LNCaP clone FGC (cell line): ENCODE data around the gene TP53RK.

Experiments used
- DNase-seq: peaks from one replicate; pipeline ENCODE4 v3.0.0-alpha.2; 2011; ENCODE audit warnings: low read depth
- H3K4me3 ChIP-seq: 2 replicates; pipeline ENCODE4 v1.5.1; 2011; ENCODE audit warnings: mild to moderate bottlenecking, low read depth, low read length, control low read depth
- TF ChIP-seq, protein P1 (sequence below): IDR thresholded peaks from 2 replicates; pipeline ENCODE4 v1.5.1; 2012; ENCODE audit warnings: mild to moderate bottlenecking; ENCODE audit not compliant: control insufficient read depth, insufficient read depth; ENCODE audit errors: extremely low read depth

Gene TP53RK

DNA sequence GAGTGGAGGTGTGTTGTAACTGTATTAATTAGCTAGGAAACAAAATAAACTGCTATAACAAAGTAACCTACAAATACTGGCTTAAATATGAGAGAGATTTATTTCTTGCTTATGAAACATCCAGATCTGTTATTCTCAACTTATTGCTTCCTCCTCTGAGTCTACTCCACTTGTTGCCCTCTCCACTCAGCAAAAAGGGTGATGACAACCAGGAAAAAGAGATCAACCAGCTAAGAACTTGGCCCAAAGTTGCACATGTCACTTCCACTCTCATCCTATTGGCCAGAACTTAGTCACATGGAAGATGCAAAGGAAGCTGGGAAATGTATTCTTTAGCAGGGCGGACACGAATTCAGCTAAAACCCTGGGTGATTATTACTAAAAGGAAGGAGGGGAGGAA lies 5.2 kb upstream of the TP53RK start:
- no peak for DNase-seq
- TF ChIP-seq, protein P1, sequence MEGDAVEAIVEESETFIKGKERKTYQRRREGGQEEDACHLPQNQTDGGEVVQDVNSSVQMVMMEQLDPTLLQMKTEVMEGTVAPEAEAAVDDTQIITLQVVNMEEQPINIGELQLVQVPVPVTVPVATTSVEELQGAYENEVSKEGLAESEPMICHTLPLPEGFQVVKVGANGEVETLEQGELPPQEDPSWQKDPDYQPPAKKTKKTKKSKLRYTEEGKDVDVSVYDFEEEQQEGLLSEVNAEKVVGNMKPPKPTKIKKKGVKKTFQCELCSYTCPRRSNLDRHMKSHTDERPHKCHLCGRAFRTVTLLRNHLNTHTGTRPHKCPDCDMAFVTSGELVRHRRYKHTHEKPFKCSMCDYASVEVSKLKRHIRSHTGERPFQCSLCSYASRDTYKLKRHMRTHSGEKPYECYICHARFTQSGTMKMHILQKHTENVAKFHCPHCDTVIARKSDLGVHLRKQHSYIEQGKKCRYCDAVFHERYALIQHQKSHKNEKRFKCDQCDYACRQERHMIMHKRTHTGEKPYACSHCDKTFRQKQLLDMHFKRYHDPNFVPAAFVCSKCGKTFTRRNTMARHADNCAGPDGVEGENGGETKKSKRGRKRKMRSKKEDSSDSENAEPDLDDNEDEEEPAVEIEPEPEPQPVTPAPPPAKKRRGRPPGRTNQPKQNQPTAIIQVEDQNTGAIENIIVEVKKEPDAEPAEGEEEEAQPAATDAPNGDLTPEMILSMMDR: no peak
- no peak overlapping the region for H3K4me3 ChIP-seq

DNA sequence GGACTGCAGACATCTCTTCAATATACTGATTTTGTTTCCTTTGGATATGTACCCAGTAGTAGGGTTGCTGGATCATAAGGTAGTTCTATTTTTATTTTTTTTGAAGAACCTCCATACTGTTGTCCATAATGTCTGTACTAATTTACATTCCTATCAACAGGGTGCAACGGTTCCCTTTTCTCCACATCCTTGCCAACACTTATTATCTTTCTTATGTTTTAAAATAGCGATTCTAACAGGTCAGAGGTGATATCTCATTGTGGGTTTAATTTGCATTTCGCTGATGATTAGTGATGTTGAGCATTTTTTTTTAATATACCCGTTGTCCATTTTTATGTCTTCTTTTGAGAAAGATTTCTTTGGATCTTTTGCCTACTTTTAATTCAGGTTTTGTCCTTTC lies 2.0 kb upstream of the TP53RK start:
- H3K4me3 ChIP-seq: no peak overlapping the region
- no peak for DNase-seq
- TF ChIP-seq, protein P1: no peak

DNA sequence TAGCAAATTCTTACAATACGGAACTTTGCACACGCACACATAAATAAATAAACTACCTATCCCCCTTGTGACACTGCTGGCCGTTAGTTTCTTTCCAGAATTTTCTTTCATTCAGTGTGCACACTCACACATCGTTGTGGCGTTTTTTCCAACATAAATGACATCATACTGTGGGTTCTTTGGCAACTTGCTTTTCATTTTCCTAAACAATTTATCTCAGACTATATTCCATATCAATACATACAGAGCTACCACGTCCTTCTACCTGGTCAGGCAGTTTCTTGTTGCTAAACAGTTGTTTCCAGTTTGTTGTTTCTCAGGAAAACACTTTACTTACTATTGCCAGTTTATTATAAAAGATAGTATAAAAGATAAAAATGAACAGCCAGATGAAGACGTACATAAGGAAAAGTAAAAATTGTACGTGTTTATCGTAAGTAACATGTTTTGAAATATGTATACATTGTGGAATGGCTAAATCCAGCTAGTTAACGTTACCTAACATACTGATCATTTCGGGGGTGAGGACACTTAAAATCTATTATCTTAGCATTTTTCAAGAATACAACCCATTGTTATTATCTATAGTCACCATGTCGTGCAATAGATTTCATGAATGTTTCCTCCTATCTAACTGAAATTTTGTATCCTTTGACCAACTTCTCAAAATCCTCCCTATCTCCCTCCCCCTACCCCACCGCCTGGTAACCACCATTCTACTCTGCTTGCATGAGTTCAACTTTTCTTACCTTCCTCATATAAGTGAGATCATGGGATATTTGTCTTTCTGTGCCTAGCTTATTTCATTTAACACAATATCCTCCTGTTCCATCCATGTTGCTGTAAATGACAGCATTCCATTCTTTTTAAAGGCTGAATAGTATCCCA lies 1.2 kb upstream of the TP53RK start:
- H3K4me3 ChIP-seq: peak overlapping the region; percentile 70
- DNase-seq: no peak
- TF ChIP-seq, protein P1: no peak

DNA sequence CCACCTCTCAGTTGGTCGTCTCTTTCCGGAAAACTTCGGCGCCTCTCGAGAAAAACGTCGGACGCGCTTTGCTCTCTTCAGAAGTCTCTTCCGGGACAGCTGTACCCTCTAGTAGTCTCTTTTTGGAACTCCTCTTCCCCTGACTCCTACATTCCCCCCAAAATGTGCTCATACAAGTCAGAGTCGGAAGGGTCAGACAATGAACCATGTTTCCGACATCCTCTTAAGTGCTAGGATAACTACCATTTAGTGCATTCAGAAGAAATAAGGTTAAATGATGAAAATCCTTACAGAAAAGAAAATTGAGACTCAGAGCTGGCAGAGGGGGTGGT lies 476 bp upstream of the TP53RK start:
- peak overlapping the region; percentile 70 for H3K4me3 ChIP-seq
- TF ChIP-seq, protein P1: no peak
- no peak for DNase-seq

DNA sequence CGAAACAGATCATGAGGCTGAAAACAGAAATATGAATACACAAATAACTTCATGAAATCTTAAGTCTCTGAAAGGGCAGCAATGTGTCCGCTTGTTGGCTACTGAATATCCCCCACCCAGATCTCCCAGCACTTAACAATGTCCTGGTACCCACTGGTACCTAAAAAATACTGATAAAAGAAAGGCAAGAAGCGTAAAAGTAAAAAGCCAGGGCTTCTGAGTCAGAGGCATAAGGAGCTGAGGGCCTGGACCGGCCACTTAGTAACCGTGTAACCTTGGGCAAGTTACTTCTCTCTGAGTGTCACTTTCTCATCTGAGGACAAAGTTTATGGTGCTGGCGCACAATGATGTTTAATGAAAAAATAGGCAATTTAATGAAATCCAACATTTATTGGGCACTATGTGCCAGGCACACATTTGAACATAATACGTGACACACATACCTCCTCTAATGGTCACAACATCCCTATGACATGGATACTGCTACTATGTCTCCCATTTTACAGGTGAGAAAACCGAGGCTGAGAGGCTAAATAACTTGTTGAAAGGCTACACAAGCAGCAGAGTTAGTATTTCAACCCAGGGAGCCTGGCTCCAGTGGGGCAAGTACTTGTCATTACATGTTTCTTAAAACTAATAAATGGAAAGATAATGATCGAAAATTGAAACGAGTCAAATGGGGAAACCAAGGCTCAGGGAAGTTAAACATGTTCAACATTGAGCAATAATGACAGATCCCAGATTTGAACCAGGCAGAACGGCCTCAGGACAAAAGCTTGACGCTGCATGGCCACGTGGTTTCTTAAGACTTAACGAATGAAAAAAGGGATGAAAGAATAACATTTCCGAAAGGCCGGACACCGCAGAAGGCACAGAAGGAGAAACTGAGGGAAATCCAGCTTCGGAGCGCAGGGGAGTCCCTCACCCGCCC lies 828 bp downstream of the TP53RK start:
- TF ChIP-seq, protein P1: no peak
- DNase-seq: no peak
- peak overlapping the region; percentile 70 for H3K4me3 ChIP-seq

DNA sequence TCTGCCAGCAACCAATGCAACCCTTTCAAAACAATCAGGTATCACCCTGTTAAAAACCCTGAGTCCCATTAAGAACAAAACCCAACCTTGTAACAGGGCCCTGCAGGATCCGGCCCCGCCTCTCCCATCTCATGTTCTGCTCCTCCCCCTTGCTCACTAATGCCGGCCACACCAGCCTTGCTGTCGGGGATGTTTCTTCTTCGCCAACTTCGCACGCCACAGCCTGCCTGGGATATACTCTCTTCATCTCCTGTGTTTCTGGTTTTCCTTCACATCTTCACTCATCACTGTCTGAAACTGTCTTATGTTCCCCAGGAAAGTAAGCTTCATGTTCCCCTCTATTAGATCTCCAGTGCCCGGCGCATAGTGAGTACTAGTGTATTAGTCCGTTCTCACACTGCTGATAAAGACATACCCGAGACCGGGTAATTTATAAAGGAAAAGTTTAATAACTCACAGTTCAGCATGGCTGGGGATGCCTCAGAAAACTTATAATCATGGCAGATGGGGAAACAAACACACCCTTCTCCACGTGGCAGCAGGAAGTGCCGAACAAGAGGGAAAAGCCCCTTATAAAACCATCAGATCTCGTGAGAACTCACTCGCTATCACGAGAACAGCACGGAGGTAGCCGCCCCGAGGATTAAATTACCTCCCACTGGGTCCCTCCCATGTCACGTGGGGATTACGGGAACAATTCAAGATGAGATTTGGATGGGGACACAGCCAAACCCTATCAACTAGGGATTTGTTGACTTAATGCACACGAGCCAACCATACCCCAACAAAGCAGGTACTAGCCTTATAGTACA lies 5.1 kb downstream of the TP53RK start:
- peak; percentile 87 for DNase-seq
- H3K4me3 ChIP-seq: peak overlapping the region; percentile 73
- TF ChIP-seq, protein P1: no peak
